Activated T-cell treated with anti-CD3 and anti-CD28 coated beads, Interleukin-2, amount 50 U/mL, for 4 hours (primary cell): Measurements from ENCODE around the gene ZFTA. TPM values are rescaled to one million over a fixed set of nuclear protein-coding genes. Genes with fewer than 3 reads are reported as not detected.

Experiments used
- ATAC-seq, 2 donors: fragments of 200-7000 bp; cut with Tn5 transposase; one replicate each; pipeline ENCODE4 v1.10.0; 2021
- DNase-seq: peaks from one replicate; pipeline ENCODE4 v3.0.0-alpha.2; 2020
- H3K27me3 Mint-ChIP-seq: one replicate; pipeline ENCODE4 v1.8.0; 2021; ENCODE audit warnings: low read depth, mixed read lengths
- H3K36me3 Mint-ChIP-seq: one replicate; pipeline ENCODE4 v1.8.0; 2022; ENCODE audit warnings: mixed read lengths; ENCODE audit not compliant: insufficient read depth
- H3K4me1 Mint-ChIP-seq: one replicate; pipeline ENCODE4 v1.8.0; 2021; ENCODE audit warnings: low read depth, mixed read lengths
- H3K4me3 Mint-ChIP-seq: one replicate; pipeline ENCODE4 v1.8.0; 2021; ENCODE audit warnings: mild to moderate bottlenecking, moderate library complexity, mixed read lengths
- H3K9me3 Mint-ChIP-seq: one replicate; pipeline ENCODE4 v1.8.0; 2021; ENCODE audit warnings: mixed read lengths
- total RNA-seq, 3 donors: library from RNA; stranded (reverse); gene quantifications; one replicate each; pipeline ENCODE4 v1.2.1, GENCODE V29; 2021

Gene ZFTA
- total RNA-seq, 3 donors from 2014 or later: 6.3 to 8.6 (median 7.8) TPM

DNA sequence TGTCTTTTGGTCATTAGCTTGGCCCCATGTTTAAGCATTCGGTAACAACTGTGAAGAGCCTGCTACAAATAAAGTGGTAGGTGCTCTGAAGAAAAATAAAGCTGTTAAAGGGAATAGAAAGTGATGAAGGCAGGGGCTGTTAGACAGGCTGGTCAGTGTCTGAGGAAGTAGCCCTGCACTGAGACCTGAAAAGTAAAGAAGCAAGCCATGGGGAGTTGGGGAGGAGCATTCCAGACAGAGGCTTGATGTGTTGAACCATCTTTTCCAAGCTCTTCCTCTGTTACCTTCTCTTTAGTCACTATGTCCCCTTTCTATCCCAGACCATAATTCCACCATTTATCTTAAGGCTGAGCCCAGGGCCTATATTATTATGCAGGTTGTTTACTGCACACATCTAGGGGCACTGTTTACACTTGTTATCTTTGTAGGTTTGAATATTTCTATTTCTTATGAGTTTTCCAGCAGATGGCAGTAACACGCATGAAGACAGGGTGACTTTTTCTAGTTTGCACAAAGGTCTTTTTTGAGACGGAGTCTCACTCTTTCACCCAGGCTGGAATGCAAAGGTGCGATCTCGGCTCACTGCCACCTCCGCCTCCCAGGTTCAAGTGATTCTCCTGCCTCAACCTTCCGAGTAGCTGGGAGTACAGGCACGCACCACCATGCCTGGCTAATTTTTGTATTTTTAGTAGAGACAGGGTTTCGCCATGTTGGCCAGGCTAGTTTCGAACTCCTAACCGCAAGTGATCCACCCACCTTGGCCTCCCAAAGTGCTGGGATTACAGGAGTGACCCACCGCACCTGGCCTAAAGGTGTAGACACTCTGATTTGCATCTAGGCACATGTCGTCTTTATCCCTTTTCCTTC lies 23.0 kb downstream of the ZFTA start:
- ATAC-seq (no peak), DNase-seq (no peak)
- Mint-ChIP-seq H3K9me3 (no peaks in the 10 kb centered on the region), H3K4me3 (no peak overlapping the region), H3K36me3 (no peaks in the 10 kb centered on the region), H3K27me3 (no peaks in the 10 kb centered on the region), H3K4me1 (no peaks in the 10 kb centered on the region)

GRCh38 chr11:63738720-63739360 lies 29.7 kb downstream of the ZFTA start:
- DNase-seq (peak; percentile 66), ATAC-seq (no peak)
- Mint-ChIP-seq H3K9me3 (no peaks in the 10 kb centered on the region), H3K4me1 (peaks cover 2% of the 10 kb centered on the region), H3K27me3 (no peaks in the 10 kb centered on the region), H3K4me3 (no peak overlapping the region), H3K36me3 (no peaks in the 10 kb centered on the region)

DNA sequence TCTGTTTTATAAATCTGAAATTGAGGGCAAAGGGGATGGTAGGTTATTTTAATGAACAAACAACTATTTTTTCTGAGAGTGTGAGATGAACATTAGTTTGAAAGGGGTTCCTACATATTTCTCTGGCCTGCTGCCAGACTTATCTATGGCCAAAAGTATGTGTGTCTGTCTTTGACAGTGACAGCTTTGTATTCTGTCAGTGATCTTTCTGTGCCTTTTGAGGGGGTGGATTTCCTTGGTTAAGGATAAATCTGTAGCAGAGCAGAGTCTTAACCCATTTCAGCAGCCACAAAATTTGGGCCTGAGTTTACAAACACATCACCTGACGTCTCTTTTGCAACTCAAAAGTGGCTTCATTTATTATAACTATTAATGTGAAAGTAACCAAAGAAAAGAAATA lies 30.9 kb downstream of the ZFTA start:
- no peaks in the 10 kb centered on the region for H3K36me3 Mint-ChIP-seq
- ATAC-seq: no peak
- no peaks in the 10 kb centered on the region for H3K9me3 Mint-ChIP-seq
- H3K27me3 Mint-ChIP-seq: no peaks in the 10 kb centered on the region
- peaks cover 2% of the 10 kb centered on the region for H3K4me1 Mint-ChIP-seq
- DNase-seq: no peak
- no peak overlapping the region for H3K4me3 Mint-ChIP-seq

GRCh38 chr11:63736864-63737263 lies 31.7 kb downstream of the ZFTA start:
- ATAC-seq: no peak
- H3K9me3 Mint-ChIP-seq: no peaks in the 10 kb centered on the region
- no peak overlapping the region for H3K4me3 Mint-ChIP-seq
- no peaks in the 10 kb centered on the region for H3K27me3 Mint-ChIP-seq
- peaks cover 2% of the 10 kb centered on the region for H3K4me1 Mint-ChIP-seq
- H3K36me3 Mint-ChIP-seq: no peaks in the 10 kb centered on the region
- DNase-seq: no peak

DNA sequence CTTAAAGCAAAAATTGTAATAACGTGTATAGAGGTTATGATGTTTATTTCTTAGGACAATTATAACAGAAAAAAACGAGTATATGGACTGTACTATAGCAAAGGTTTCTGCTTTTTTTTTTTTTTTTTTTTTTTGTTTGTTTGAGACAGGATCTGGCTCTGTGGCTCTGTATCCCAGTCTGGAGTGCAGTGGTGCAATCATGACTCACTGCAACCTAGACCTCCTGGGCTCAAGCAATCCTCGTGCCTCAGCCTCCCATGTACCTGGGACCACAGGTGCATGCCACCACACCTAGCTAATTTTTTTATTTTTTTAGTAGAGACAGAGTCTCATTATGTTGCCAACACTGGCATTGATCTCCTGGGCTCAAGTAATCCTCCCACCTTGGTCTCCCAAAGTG lies 39.2 kb downstream of the ZFTA start:
- Mint-ChIP-seq H3K9me3 (no peaks in the 10 kb centered on the region), H3K27me3 (no peaks in the 10 kb centered on the region), H3K4me1 (no peaks in the 10 kb centered on the region), H3K4me3 (no peak overlapping the region), H3K36me3 (no peaks in the 10 kb centered on the region)
- ATAC-seq: no peak
- DNase-seq: no peak

- H3K9me3 Mint-ChIP-seq: no peaks in the 10 kb centered on the region
- no peaks in the 10 kb centered on the region for H3K4me1 Mint-ChIP-seq
- no peak for DNase-seq
- no peak overlapping the region for H3K4me3 Mint-ChIP-seq
- peaks cover 7% of the 10 kb centered on the region for H3K36me3 Mint-ChIP-seq
- no peak for ATAC-seq
- H3K27me3 Mint-ChIP-seq: no peaks in the 10 kb centered on the region
Observed at GRCh38 chr11:63720611-63721010, 48.0 kb downstream of the ZFTA start.

- no peak overlapping the region for H3K4me3 Mint-ChIP-seq
Observed at GRCh38 chr11:63719987-63720386, 48.6 kb downstream of the ZFTA start.

GRCh38 chr11:63719001-63719400 lies 49.6 kb downstream of the ZFTA start:
- Mint-ChIP-seq H3K9me3 (no peaks in the 10 kb centered on the region), H3K36me3 (peaks cover 10% of the 10 kb centered on the region), H3K27me3 (no peaks in the 10 kb centered on the region), H3K4me1 (no peaks in the 10 kb centered on the region), H3K4me3 (no peak overlapping the region)
- DNase-seq (no peak), ATAC-seq (no peak)

More at GRCh38 chr11:63719987-63720386, 48.6 kb downstream of the ZFTA start:
- ATAC-seq: no peak
- no peak for DNase-seq
- peaks cover 7% of the 10 kb centered on the region for H3K36me3 Mint-ChIP-seq
- no peaks in the 10 kb centered on the region for H3K9me3 Mint-ChIP-seq
- H3K27me3 Mint-ChIP-seq: no peaks in the 10 kb centered on the region
- H3K4me1 Mint-ChIP-seq: no peaks in the 10 kb centered on the region

Other genes with a start within 250 kb of the ZFTA start
- 1 to 10 TPM; 5.7 to 8.0 (median 7.4) TPM for gene PLAAT4, start 232.0 kb downstream of the ZFTA start, total RNA-seq
- not detected for gene PLAAT2, start 205.4 kb downstream of the ZFTA start, total RNA-seq
- gene PLAAT3, start 154.3 kb downstream of the ZFTA start, total RNA-seq: 1 to 10 TPM in 1 of 3 donors, under 1 TPM in 2; 0.63 to 1.7 (median 0.90) TPM
- gene ATL3, start 97.4 kb downstream of the ZFTA start, total RNA-seq: 10 to 100 TPM; 49.1 to 52.5 (median 49.8) TPM
- 10 to 100 TPM; 24.7 to 30.9 (median 26.7) TPM for gene RTN3, start 87.3 kb downstream of the ZFTA start, total RNA-seq
- 10 to 100 TPM; 24.0 to 28.9 (median 24.5) TPM for gene SPINDOC, start 44.7 kb upstream of the ZFTA start, total RNA-seq
- 10 to 100 TPM; 32.6 to 33.6 (median 33.4) TPM for gene MARK2, start 70.3 kb upstream of the ZFTA start, total RNA-seq
- under 1 TPM in 2 of 3 donors, not detected in 1; 0.13 to 0.27 TPM for gene RCOR2, start 148.4 kb upstream of the ZFTA start, total RNA-seq
- gene NAA40, start 170.2 kb upstream of the ZFTA start, total RNA-seq: 10 to 100 TPM; 12.1 to 16.9 (median 14.1) TPM
- 100 to 1,000 TPM; 315 to 320 (median 319) TPM for gene COX8A, start 205.8 kb upstream of the ZFTA start, total RNA-seq
- 100 to 1,000 TPM in 2 of 3 donors, 10 to 100 TPM in 1; 98.0 to 103 (median 101) TPM for gene OTUB1, start 217.7 kb upstream of the ZFTA start, total RNA-seq